ENCODE results near the gene RAD51B. TPM values are rescaled to one million over a fixed set of nuclear protein-coding genes. Genes with fewer than 3 reads are reported as not detected.

The RAD51B gene
- total RNA-seq, 4 donors from 2014 or later = 12.6 to 26.4 (median 16.7) TPM

GRCh38 chr14:68658029-68658509 lies 838.5 kb downstream of the RAD51B start:
- peaks cover 0 to 40% (median 25%) of the 10 kb centered on the region in 4 donors for H3K4me1 ChIP-seq
- H3K4me3 ChIP-seq = no peak overlapping the region
- no peak for DNase-seq (ENCODE audit: low spot score in 2 of 2)
- H3K36me3 ChIP-seq = no peaks in the 10 kb centered on the region
- WGBS, 2 donors = 89 to 98% methylated on average over 5 to 8 of the region's 8 CpGs
- no peaks in the 10 kb centered on the region for H3K27me3 ChIP-seq
- H3K9me3 ChIP-seq = no peaks in the 10 kb centered on the region
- H3K27ac ChIP-seq = no peak overlapping the region
- TF ChIP-seq CTCF (IDR thresholded peaks at IDR 0.05) = no peak

- Histone ChIP-seq H3K27me3 (no peaks in the 10 kb centered on the region), H3K4me3 (no peak overlapping the region), H3K27ac (peak overlapping the region in 3 of 4 donors; percentile 31 to 69 (median 39)), H3K4me1 (peaks cover 0 to 52% (median 32%) of the 10 kb centered on the region in 4 donors), H3K9me3 (no peaks in the 10 kb centered on the region), H3K36me3 (no peaks in the 10 kb centered on the region)
- WGBS, 2 donors = 30 to 35% methylated on average over 17 to 20 of the region's 20 CpGs
- TF ChIP-seq CTCF (IDR thresholded peaks at IDR 0.05) (no peak), EP300 (IDR thresholded peaks at IDR 0.05) (no peak), POLR2A (IDR thresholded peaks at IDR 0.05) (no peak)
- no peak for DNase-seq (ENCODE audit: low spot score in 2 of 2)
These were observed 839.7 kb downstream of the RAD51B start for GRCh38 chr14:68658943-68659931.

- 97 to 99% methylated on average over 6 of the region's 6 CpGs for WGBS, 2 donors
- Histone ChIP-seq H3K4me3 (no peak overlapping the region), H3K27ac (no peak overlapping the region), H3K27me3 (no peaks in the 10 kb centered on the region), H3K4me1 (peaks cover 2 to 52% (median 36%) of the 10 kb centered on the region in 4 donors), H3K36me3 (no peaks in the 10 kb centered on the region), H3K9me3 (no peaks in the 10 kb centered on the region)
- TF ChIP-seq POLR2A (IDR thresholded peaks at IDR 0.05) = no peak
- TF ChIP-seq EP300 (IDR thresholded peaks at IDR 0.05) = no peak
- TF ChIP-seq CTCF (IDR thresholded peaks at IDR 0.05) = no peak
- DNase-seq (ENCODE audit: low spot score in 2 of 2) = no peak
These were observed 840.9 kb downstream of the RAD51B start for GRCh38 chr14:68660495-68660894.

GRCh38 chr14:68661226-68662225 lies 841.9 kb downstream of the RAD51B start:
- H3K4me1 ChIP-seq = peaks cover 2 to 52% (median 38%) of the 10 kb centered on the region in 4 donors
- no peaks in the 10 kb centered on the region for H3K36me3 ChIP-seq
- no peaks in the 10 kb centered on the region for H3K27me3 ChIP-seq
- 87 to 95% methylated on average over 14 of the region's 14 CpGs for WGBS, 2 donors
- DNase-seq (ENCODE audit: low spot score in 2 of 2) = no peak
- no peaks in the 10 kb centered on the region for H3K9me3 ChIP-seq
- H3K4me3 ChIP-seq = no peak overlapping the region
- H3K27ac ChIP-seq = no peak overlapping the region
- TF ChIP-seq CTCF (IDR thresholded peaks at IDR 0.05) = no peak

Measured in tibial nerve (tissue), 4 donors.